Pulmonary artery endothelial cell (primary cell): ENCODE results near the gene KRT15. TPM values are rescaled to one million over a fixed set of nuclear protein-coding genes. Genes with fewer than 3 reads are reported as not detected.
"Not testable (repeated sequence)": the region's sequence is repeated elsewhere in the genome, so short reads cannot be mapped to it uniquely, and the experiment has no call there.

Experiments used
- DNase-seq: peaks from one replicate; pipeline ENCODE4 v3.0.0-alpha.2; 2011; ENCODE audit warnings: low read depth, low spot score
- total RNA-seq: library from RNA; depleted of rRNA; stranded (reverse); fragments of >200 nt; gene quantifications from 2 replicates; pipeline ENCODE4 v1.2.3, GENCODE V29; 2014

KRT15 gene
- total RNA-seq, 1 donor from 2014 or later, result 1.6 TPM

DNA sequence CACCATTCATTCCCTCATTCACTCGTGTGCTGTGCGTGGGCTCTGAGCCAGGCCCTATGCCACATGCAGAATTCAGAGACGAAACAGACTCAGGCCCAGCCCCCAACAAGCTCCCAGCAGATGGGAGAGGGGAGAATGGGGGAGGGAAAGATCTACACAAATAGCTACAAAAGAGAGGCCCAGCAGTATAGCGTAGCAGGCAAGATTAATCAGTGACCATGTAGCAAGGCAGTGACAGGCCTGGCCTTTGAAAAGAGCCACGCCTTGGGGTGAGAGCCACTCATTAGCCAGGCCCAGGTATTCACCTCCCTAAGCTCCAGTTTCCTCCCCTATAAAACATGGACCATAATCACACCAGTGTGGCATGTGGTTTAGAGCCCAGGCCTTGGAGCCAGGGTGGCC lies 25.8 kb upstream of the KRT15 start:
- DNase-seq, result no peak

DNA sequence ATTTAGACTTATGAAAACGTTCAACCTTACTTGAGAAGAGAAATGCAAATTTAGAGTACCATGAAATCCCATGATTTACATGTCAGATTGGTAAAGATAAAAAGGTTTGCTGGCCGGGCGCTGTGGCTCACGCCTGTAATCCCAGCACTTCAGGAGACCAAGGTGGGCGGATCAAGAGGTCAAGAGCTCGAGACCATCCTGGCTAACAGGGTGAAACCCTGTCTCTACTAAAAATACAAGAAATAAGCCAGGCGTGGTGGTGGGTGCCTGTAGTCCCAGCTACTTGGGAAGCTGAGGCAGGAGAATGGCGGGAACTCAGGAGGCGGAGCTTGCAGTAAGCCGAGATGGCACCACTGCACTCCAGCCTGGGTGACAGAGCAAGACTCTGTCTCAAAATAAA lies 24.1 kb upstream of the KRT15 start:
- DNase-seq, result not testable (repeated sequence)

DNA sequence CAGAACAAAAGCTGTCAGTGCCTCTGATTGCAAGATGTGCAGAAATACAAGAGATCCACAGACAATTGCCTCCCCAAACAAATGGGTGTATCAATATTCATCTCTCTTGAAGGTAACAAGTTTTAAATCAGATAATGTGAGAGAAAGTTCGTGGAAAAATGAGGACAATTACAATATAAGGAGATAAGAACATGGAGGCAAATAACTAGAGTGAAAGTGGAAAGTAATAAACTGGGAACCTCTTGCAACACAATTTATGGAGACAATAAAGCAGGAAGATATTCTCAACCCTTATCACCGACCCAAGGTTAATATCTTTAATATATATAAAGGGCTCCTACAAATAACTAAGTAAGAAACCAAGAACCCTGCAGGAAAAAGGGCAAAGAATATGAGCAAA lies 23.7 kb upstream of the KRT15 start:
- DNase-seq, result no peak

GRCh38 chr17:41540921-41541625 lies 22.4 kb upstream of the KRT15 start:
- no peak for DNase-seq

DNA sequence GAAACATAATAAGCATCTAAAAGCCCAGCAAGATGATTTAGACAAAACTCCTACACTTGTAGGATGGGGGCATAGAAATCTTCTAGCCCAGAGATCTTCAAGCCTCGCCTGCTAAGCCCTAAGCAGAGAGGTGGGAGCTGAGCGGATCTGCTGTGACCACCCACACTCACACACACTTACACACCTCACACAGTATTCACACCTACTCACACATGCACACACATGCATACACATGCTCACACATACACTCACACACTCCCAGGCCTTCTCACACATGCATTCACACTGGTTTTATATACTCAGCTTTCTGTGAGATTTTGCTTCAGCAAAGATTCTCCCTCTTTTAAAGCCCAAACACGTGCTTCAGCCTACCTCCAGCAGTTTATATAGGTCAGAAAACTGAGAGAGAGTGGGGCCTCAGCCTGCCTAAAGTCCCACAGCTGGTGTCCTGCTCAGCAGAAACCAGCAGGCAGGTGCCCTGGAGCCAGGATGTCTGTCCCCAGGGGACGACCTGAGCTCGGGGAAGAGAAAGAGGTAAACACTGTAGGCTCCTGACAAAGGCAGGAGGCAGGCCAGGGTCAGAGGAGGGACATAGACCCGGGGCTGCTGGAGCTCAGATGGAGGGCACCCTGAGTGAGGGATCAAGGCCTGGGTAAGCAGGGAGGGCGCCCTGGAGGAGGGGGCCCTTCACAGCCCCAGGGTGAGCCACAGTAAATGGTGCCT lies 21.4 kb upstream of the KRT15 start:
- no peak for DNase-seq

GRCh38 chr17:41539071-41539492 lies 20.4 kb upstream of the KRT15 start:
- DNase-seq, result no peak

GRCh38 chr17:41538565-41538991 lies 19.9 kb upstream of the KRT15 start:
- no peak for DNase-seq

GRCh38 chr17:41537990-41538389 lies 19.3 kb upstream of the KRT15 start:
- no peak for DNase-seq

DNA sequence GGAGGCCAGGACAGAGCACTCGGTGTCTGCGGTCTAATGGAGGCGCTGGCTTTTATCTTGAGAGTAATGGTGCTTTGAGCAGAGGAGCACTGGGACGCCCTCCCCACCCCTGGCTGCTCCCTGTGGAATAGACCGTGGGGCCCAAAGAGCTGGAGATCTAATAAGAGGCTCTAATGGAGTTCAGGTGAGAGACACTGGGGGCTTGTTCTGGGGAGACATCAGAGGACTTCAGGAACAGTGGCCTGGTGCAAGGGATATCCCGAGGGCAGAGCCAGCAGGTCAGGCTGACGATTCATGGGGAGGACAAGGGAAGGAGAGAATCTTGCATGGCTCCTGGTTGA lies 18.9 kb upstream of the KRT15 start:
- DNase-seq, result no peak

DNA sequence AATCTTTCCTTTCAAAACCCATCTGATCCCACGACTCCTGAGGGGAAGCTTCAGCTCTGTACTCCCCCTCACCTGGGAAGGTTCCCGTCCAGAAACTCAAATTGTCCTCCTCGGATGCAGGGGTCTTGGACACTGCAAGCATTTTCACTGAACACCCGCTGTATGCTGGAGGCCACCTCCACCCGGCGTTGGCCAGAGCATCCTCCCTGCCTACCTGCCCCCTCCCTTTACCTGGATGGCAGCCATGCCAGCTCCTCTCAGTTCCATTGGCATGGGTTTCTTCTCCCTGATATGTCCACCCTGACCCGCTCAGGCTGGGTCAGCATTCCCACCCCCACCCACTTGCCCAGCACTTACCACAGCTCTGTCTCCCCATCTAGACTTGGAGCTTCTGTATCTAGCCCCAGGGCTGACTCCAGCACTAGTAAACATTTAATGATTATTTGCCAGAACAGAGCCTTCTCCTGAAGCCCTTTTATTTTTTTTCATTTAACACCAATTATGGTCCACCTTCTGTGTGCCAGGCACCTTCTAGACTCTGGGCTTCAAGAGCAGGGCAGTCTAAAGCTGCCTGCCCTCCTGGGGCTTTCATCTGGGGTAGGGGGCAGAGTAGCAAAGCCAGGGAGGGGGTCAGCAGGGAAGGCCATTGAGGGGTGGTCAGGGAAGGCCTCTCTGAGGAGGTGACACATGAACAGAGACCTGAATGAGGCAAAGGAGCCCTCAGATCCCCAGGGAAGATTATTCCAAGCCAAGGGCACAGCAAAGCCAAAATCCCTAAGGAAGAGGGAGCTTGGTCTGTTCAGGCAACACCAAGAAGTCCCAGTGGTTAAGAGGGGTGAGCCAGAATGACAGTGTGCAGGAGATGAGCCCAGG lies 18.3 kb upstream of the KRT15 start:
- no peak for DNase-seq

DNA sequence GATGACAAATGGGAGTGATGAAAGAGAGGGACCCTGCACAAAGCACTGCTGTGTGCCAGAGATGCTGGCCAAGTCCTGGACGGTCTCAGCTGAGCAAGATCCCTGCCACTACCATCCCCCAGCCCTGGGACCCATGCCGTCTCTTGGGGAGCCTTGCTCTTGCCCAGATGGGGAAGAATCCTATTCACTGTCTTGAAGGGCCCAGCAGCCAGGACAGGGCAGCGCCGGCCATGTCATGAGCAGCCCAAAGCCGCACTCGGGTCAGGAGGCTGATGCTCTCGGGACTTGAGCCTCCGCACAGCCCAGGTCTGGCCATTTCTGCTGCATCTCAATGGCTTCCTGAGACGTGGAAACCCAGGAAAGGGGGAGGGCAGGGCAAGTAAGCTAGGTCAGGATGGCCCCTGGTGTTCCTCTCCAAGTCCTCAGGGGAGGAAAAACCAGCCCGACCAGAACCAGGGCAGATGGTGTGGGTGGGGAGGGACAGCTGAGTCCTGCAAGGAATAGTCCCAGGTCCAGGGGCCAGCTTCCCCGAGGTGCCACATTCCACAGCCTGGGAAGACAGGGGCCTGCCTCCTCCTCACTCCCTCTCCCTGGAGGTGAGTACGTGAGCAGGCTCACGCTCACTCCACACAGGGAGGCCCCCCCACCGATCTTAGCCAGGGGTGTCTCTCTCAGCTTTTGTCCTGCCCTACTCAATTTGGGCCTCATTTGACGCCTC lies 17.2 kb upstream of the KRT15 start:
- no peak for DNase-seq

- DNase-seq, result no peak
Observed at GRCh38 chr17:41534899-41535546, 16.3 kb upstream of the KRT15 start.

- DNase-seq, result no peak
Observed at GRCh38 chr17:41533613-41534012, 14.9 kb upstream of the KRT15 start.

GRCh38 chr17:41532947-41533570 lies 14.4 kb upstream of the KRT15 start:
- no peak for DNase-seq

- no peak for DNase-seq
Observed at GRCh38 chr17:41531993-41532392, 13.3 kb upstream of the KRT15 start.

- peak; percentile 67 for DNase-seq
Observed at GRCh38 chr17:41530062-41531048, 11.7 kb upstream of the KRT15 start.

GRCh38 chr17:41529491-41529915 lies 10.8 kb upstream of the KRT15 start:
- no peak for DNase-seq

GRCh38 chr17:41528959-41529353 lies 10.3 kb upstream of the KRT15 start:
- DNase-seq, result no peak
